ENCODE results near the gene CCDC148.
"Not testable (repeated sequence)": the region's sequence is repeated elsewhere in the genome, so short reads cannot be mapped to it uniquely, and the experiment has no call there.

Gene CCDC148

DNA sequence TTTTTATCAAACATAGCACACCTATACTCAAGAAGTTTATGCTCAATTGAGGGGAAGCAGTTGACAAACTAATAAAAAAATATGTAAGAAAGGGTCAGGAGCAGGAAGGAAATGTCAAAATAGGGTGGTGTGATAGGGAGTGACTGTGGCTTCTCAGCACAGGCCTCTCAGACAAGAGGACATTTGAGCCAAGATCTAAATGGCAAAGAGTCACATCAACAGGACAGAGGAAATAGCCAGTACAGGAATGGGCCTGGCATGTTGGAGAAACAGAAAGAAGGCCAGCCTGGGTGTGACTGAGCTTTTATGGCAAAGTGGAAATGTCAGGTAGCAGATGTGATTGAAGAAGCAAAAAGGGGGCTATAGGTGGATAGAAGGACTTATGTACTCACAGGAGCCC, 117.0 kb downstream of the CCDC148 start:
- no peak for DNase-seq (ENCODE audit: low read depth)
- TF ChIP-seq, protein P1, sequence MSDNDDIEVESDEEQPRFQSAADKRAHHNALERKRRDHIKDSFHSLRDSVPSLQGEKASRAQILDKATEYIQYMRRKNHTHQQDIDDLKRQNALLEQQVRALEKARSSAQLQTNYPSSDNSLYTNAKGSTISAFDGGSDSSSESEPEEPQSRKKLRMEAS (IDR thresholded peaks at IDR 0.05; ENCODE audit: low read depth, low read length): no peak
- no peak for TF ChIP-seq MYC (IDR thresholded peaks at IDR 0.05; ENCODE audit: low read depth, low read length)
- TF ChIP-seq, protein P2, sequence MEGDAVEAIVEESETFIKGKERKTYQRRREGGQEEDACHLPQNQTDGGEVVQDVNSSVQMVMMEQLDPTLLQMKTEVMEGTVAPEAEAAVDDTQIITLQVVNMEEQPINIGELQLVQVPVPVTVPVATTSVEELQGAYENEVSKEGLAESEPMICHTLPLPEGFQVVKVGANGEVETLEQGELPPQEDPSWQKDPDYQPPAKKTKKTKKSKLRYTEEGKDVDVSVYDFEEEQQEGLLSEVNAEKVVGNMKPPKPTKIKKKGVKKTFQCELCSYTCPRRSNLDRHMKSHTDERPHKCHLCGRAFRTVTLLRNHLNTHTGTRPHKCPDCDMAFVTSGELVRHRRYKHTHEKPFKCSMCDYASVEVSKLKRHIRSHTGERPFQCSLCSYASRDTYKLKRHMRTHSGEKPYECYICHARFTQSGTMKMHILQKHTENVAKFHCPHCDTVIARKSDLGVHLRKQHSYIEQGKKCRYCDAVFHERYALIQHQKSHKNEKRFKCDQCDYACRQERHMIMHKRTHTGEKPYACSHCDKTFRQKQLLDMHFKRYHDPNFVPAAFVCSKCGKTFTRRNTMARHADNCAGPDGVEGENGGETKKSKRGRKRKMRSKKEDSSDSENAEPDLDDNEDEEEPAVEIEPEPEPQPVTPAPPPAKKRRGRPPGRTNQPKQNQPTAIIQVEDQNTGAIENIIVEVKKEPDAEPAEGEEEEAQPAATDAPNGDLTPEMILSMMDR (IDR thresholded peaks at IDR 0.05; ENCODE audit: low read depth, low read length): no peak
- TF ChIP-seq POLR2A (IDR thresholded peaks at IDR 0.05; ENCODE audit: extremely low read depth, insufficient read length): no peak
- no peak overlapping the region for H3K4me3 ChIP-seq (ENCODE audit: low read depth, low read length)

DNA sequence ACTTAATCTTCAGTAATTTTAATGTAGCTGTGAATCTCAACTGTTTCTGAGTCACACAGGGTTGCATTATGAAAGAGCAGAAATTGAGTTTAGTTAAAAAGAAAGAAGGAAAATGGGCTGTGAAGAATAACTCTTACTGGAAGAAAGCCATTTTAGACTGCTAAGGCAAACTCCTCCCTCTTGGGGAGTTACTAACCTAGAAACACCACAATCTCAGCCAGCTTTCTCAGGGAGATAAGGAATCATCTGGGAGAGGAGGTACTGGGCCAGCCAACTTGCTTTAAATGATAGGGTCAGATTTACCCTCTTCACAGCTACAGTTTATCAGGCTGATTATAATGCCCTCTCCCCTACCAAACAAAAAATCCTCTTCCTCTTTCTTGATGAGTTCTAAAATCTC, 119.5 kb downstream of the CCDC148 start:
- TF ChIP-seq POLR2A (IDR thresholded peaks at IDR 0.05; ENCODE audit: extremely low read depth, insufficient read length): no peak
- TF ChIP-seq, protein P1 (IDR thresholded peaks at IDR 0.05; ENCODE audit: low read depth, low read length): no peak
- TF ChIP-seq, protein P2 (IDR thresholded peaks at IDR 0.05; ENCODE audit: low read depth, low read length): no peak
- TF ChIP-seq MYC (IDR thresholded peaks at IDR 0.05; ENCODE audit: low read depth, low read length): no peak
- DNase-seq (ENCODE audit: low read depth): no peak
- H3K4me3 ChIP-seq (ENCODE audit: low read depth, low read length): no peak overlapping the region

DNA sequence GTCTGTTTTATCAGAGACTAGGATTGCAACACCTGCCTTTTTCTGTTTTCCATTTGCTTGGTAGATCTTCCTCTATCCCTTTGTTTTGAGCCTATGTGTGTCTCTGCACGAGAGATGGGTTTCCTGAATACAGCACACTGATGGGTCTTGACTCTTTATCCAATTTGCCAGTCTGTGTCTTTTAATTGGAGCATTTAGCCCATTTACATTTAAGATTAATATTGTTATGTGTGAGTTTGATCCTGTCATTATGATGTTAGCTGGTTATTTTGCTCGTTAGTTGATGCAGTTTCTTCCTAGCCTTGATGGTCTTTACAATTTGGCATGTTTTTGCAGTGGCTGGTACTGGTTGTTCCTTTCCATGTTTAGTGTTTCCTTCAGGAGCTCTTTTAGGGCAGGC, 124.8 kb downstream of the CCDC148 start:
- DNase-seq (ENCODE audit: low read depth); H3K4me3 ChIP-seq (ENCODE audit: low read depth, low read length): not testable (repeated sequence)

DNA sequence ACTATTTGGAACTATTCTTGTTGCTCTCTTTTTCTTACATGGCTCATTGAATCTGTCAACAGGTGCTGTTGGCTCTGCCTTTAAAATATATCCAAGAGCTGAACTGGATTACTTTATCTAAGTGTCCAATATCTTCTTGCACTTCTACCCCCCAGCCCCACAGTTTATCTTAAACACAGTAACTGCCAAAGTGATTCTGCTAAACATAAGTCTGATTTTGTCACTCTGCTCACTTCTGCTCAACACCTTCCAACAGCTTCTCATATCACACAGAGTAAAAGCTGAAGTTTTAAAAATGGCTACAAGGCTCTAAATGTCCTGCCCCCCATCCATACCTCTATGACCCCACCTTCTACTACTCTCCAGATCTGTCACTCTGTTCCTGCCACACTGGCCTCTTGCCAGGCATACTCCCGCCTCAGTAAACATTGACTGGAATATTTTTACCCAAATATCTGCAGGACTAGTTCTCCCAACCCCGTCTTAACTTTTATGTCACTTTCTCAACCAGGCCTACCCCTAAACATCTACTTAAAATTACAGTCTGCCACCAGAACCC, 130.7 kb downstream of the CCDC148 start:
- TF ChIP-seq MYC (IDR thresholded peaks at IDR 0.05; ENCODE audit: low read depth, low read length) (no peak), POLR2A (IDR thresholded peaks at IDR 0.05; ENCODE audit: extremely low read depth, insufficient read length) (no peak)
- TF ChIP-seq, protein P1 (IDR thresholded peaks at IDR 0.05; ENCODE audit: low read depth, low read length): no peak
- TF ChIP-seq, protein P2 (IDR thresholded peaks at IDR 0.05; ENCODE audit: low read depth, low read length): no peak
- no peak for DNase-seq (ENCODE audit: low read depth)
- H3K4me3 ChIP-seq (ENCODE audit: low read depth, low read length): no peak overlapping the region

DNA sequence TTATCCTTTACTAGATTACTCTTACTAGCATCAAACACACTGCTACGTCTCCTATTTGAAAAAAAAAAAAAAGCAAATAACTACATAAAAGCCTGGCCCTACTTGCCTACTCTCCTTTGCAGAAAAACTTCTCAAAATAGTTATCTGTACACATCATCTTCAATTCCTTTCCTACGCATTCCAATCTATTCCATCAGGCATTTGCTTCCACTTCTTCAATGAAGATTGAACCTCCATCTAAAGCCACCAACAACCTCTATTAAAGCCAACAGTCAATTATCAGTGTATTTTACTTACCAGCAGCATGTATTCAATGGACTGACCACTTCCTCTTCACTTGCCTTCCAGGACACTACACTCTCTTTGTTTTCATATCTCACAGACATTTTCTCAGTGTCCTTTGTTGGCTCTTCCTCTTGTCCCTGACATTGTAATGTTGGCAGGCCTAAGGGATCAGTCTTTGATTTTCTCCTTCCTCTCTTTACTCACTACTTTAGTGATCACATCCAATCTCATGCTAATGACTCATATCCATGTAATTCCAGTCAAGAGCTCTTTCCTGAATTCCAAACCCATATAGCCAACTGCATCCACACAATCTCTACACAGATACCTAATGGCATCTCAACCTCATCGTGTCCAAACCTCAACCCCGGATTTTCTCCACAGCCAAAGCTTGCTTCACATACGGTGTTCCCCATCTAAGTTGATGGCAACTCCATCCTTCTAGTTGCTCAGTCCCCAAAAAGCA, 131.3 kb downstream of the CCDC148 start:
- no peak overlapping the region for H3K4me3 ChIP-seq (ENCODE audit: low read depth, low read length)
- TF ChIP-seq, protein P1 (IDR thresholded peaks at IDR 0.05; ENCODE audit: low read depth, low read length): no peak
- TF ChIP-seq MYC (IDR thresholded peaks at IDR 0.05; ENCODE audit: low read depth, low read length) (no peak), POLR2A (IDR thresholded peaks at IDR 0.05; ENCODE audit: extremely low read depth, insufficient read length) (no peak)
- TF ChIP-seq, protein P2 (IDR thresholded peaks at IDR 0.05; ENCODE audit: low read depth, low read length): no peak
- DNase-seq (ENCODE audit: low read depth): no peak

DNA sequence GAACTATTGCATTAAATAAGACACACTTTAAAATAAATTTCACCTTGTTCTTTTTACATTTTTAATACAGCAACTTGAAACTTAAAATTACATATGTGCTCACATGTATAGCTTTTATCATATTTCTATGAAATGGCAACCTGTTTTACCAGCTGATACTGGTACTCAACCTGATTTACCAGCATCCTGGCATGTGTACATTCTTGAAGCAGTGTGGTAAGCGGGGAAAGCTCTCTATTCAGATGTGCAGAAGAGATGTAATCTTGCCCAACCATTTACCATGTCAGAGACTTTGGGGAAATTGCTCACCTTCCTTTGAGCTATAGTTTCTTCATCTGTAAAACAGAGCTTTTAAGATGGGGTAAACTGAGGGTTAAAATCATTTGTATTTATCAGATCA, 133.2 kb downstream of the CCDC148 start:
- TF ChIP-seq, protein P2 (IDR thresholded peaks at IDR 0.05; ENCODE audit: low read depth, low read length): no peak
- TF ChIP-seq, protein P1 (IDR thresholded peaks at IDR 0.05; ENCODE audit: low read depth, low read length): no peak
- TF ChIP-seq MYC (IDR thresholded peaks at IDR 0.05; ENCODE audit: low read depth, low read length) (no peak), POLR2A (IDR thresholded peaks at IDR 0.05; ENCODE audit: extremely low read depth, insufficient read length) (no peak)
- DNase-seq (ENCODE audit: low read depth): no peak
- H3K4me3 ChIP-seq (ENCODE audit: low read depth, low read length): no peak overlapping the region

Data from NB4 (cell line).